GM12872 (cell line): ENCODE data around the gene ZNF646.

Experiments used
- CTCF ChIP-seq: IDR thresholded peaks from 3 replicates; pipeline ENCODE4 v1.5.1; 2011; ENCODE audit warnings: low read depth, mild to moderate bottlenecking, low read length, moderate library complexity; ENCODE audit not compliant: insufficient read depth

Gene ZNF646

DNA sequence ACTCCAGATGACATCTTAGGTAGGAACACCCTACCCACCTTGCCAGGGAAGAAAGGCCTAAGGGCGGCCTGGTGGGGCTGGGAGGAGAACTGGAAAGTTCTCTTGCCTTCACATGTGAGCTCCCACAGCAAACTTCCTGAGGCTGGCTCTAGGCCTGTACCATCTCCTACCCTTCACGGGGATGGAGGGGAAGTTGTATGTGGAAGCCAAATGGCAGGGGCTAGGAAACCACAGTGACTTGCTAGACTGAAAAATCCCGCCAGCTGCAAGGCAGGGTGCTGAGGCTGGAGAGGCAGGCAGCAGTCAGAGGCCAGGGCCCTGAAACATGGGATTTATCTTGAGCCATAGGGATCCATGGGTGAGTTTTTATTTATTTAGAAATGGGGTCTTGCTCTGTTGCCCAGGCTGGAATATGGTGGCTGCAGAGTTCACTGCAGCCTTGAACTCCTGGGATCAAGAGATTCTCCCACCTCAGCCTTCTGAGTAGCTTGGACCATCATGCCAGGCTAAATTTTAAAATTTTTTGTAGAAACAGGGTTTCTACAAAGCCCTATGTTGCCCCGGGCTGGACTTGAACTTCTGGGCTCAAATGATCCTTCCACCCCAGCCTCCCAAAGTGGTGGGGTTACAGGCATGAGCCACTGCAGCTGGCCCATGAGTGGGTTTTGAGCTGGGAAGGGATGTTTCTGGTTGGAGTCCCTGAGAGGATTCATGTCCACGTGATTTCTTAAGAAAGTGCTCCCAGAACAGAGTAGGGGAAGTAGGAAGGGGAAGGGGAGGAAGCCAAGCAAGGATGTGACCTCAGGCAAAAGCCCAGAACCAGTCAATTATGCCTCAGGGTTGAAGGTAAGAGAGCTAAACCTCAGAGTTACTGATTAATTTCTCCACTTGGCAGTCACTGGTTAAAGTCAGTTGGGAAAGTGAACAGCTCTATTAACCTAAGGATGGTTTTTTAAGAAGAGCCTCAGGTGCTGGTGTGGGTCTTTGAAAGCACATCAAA lies 39.2 kb downstream of the ZNF646 start:
- TF ChIP-seq CTCF, result no peak

DNA sequence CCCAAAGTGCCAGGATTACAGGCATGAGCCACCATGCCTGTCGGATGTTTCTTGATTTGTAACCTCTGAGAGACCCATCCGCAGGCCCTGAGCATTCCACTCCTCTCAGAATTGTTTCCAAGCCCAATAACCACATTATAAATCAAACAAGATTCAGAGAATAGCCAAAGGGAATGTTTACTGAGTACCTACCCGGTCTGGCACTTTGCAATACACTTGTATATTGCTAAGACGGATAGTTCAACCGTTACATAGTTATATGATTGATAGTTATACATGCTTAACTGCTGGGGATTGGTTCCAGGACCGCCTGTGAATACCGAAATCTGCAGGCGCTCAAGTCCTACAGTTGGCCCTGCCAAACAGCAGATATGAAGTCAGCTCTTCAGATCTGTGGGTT lies 40.2 kb downstream of the ZNF646 start:
- no peak for TF ChIP-seq CTCF

- no peak for TF ChIP-seq CTCF
Observed at GRCh38 chr16:31117384-31118222, 43.4 kb downstream of the ZNF646 start, which contains the start of gene KAT8. TSS of gene KAT8 (plus strand) at chr16:31117664. CDS start at chr16:31117682, 18 bp downstream.

GRCh38 chr16:31118223-31119155 lies 44.3 kb downstream of the ZNF646 start:
- no peak for TF ChIP-seq CTCF

- TF ChIP-seq CTCF, result no peak
Observed at GRCh38 chr16:31120129-31120528, 45.9 kb downstream of the ZNF646 start.

DNA sequence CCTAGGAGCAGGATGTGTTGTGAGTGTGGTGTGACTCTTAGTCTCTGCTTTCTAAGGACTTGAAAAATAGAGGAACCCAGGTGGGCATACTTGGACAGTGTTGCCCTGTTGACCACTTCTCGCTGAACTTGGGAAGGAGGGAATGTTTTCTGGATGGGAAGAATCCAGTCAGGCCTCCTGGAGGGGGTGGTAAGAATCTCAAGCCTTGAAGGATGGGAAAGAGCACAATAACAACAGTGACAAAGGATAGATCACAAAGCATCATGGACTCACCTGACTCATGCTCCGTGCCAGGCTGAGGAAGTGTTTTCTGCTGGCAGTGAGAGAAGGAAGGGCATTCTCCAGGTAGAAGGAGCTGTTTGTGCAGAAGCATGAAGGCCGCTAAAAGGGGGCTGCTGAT lies 51.6 kb downstream of the ZNF646 start:
- TF ChIP-seq CTCF, result no peak
